HG02610 (cell line): ENCODE measurements around the gene KRT27.
"Not testable (repeated sequence)": the region's sequence is repeated elsewhere in the genome, so short reads cannot be mapped to it uniquely, and the experiment has no call there.

ENCODE experiments used
- ATAC-seq: cut with Tn5 transposase; IDR thresholded peaks from one replicate; pipeline ENCODE4 v1.9.1; 2021; ENCODE audit warnings: mild to moderate bottlenecking, moderate library complexity; ENCODE audit not compliant: unreplicated experiment

KRT27 gene

GRCh38 chr17:40782450-40782849 is at the start of gene KRT27:
Gene KRT27, minus strand, starts transcription at chr17:40782550. Its CDS starts 57 bp downstream, at chr17:40782493.
- ATAC-seq = no peak

- no peak for ATAC-seq
Measured at GRCh38 chr17:40830085-40830776, 47.9 kb upstream of the KRT27 start.

GRCh38 chr17:40828454-40829044 is 46.2 kb upstream of the KRT27 start:
- no peak for ATAC-seq

GRCh38 chr17:40827746-40828453 is 45.5 kb upstream of the KRT27 start:
- no peak for ATAC-seq

GRCh38 chr17:40825599-40825998 is 43.2 kb upstream of the KRT27 start:
- no peak for ATAC-seq

- no peak for ATAC-seq
Measured at GRCh38 chr17:40824015-40824832, 41.9 kb upstream of the KRT27 start.

GRCh38 chr17:40822132-40822812 is 39.9 kb upstream of the KRT27 start, which contains the start of gene KRT10:
Gene KRT10, minus strand, starts transcription at chr17:40822614. Its CDS starts 29 bp downstream, at chr17:40822585.
- ATAC-seq = no peak

- ATAC-seq = no peak
Measured at GRCh38 chr17:40821536-40821935, 39.2 kb upstream of the KRT27 start.

GRCh38 chr17:40820228-40820838 is 38.0 kb upstream of the KRT27 start:
- ATAC-seq = no peak

- ATAC-seq = no peak
Measured at GRCh38 chr17:40819528-40820125, 37.3 kb upstream of the KRT27 start.

GRCh38 chr17:40818733-40819527 is 36.6 kb upstream of the KRT27 start:
- peak; percentile 79 for ATAC-seq

- ATAC-seq = no peak
Measured at GRCh38 chr17:40818343-40818732, 36.0 kb upstream of the KRT27 start.

- no peak for ATAC-seq
Measured at GRCh38 chr17:40817103-40817682, 34.8 kb upstream of the KRT27 start.

- ATAC-seq = no peak
Measured at GRCh38 chr17:40816569-40816968, 34.2 kb upstream of the KRT27 start.

- ATAC-seq = no peak
Measured at GRCh38 chr17:40815381-40815780, 33.0 kb upstream of the KRT27 start.

GRCh38 chr17:40814657-40815056 is 32.3 kb upstream of the KRT27 start:
- not testable (repeated sequence) for ATAC-seq

GRCh38 chr17:40813804-40814203 is 31.5 kb upstream of the KRT27 start:
- no peak for ATAC-seq

- ATAC-seq = no peak
Measured at GRCh38 chr17:40812639-40813038, 30.3 kb upstream of the KRT27 start.

GRCh38 chr17:40810494-40810893 is 28.1 kb upstream of the KRT27 start:
- ATAC-seq = no peak
